SK-N-MC (cell line): ENCODE results near the gene RS1.

ENCODE experiments used
- DNase-seq: peaks from one replicate; pipeline ENCODE4 v3.0.0-alpha.2; 2011; ENCODE audit warnings: low read depth, low spot score
- H3K27ac ChIP-seq: fragments of 200-600 bp; sonication (generic); 2 replicates; pipeline ENCODE4 v1.5.1; 2016; ENCODE audit warnings: mixed run types
- H3K36me3 ChIP-seq: fragments of 200-600 bp; sonication (generic); 2 replicates; pipeline ENCODE4 v1.6.1; 2017; ENCODE audit warnings: antibody characterized with exemption, low read length, mixed read lengths; ENCODE audit not compliant: insufficient read depth
- H3K4me3 ChIP-seq: fragments of 200-600 bp; sonication (generic); 2 replicates; pipeline ENCODE4 v1.5.1; 2016
- H3K9ac ChIP-seq: fragments of 200-600 bp; sonication (generic); 2 replicates; pipeline ENCODE4 v1.8.0; 2017; ENCODE audit warnings: mixed run types, mixed read lengths; ENCODE audit not compliant: insufficient read length
- H3K9me3 ChIP-seq: fragments of 200-600 bp; sonication (generic); 2 replicates; pipeline ENCODE4 v1.6.1; 2017; ENCODE audit warnings: low read depth, mild to moderate bottlenecking, antibody characterized with exemption, low read length, moderate library complexity, mixed read lengths
- EZH2 ChIP-seq: fragments of 200-600 bp; sonication (generic); IDR thresholded peaks from one replicate; pipeline ENCODE4 v1.6.1; 2017; ENCODE audit warnings: antibody characterized with exemption
- FOXP2 ChIP-seq: optimal IDR thresholded peaks from 2 replicates; pipeline ENCODE3; 2011; ENCODE audit warnings: mild to moderate bottlenecking, moderate library complexity; ENCODE audit not compliant: insufficient read depth; ENCODE audit errors: extremely low read length, control extremely low read depth
- POLR2AphosphoS5 ChIP-seq: IDR thresholded peaks from 2 replicates; pipeline ENCODE4 v1.6.1; 2012; ENCODE audit warnings: mild to moderate bottlenecking, low read depth, low read length, borderline replicate concordance

Gene RS1

GRCh38 chrX:18698737-18699650 lies 27.1 kb upstream of the RS1 start:
- no peaks in the 10 kb centered on the region for H3K9me3 ChIP-seq
- H3K27ac ChIP-seq = no peak overlapping the region
- H3K9ac ChIP-seq = no peak overlapping the region
- no peaks in the 10 kb centered on the region for H3K36me3 ChIP-seq
- TF ChIP-seq POLR2AphosphoS5 (no peak), EZH2 (no peak), FOXP2 (no peak)
- no peak for DNase-seq
- no peak overlapping the region for H3K4me3 ChIP-seq

GRCh38 chrX:18696653-18697052 lies 24.7 kb upstream of the RS1 start:
- no peak overlapping the region for H3K4me3 ChIP-seq
- H3K27ac ChIP-seq = no peak overlapping the region
- DNase-seq = no peak
- no peak overlapping the region for H3K9ac ChIP-seq
- no peaks in the 10 kb centered on the region for H3K36me3 ChIP-seq
- H3K9me3 ChIP-seq = no peaks in the 10 kb centered on the region
- TF ChIP-seq POLR2AphosphoS5 (no peak), FOXP2 (no peak), EZH2 (no peak)

- Histone ChIP-seq H3K36me3 (no peaks in the 10 kb centered on the region), H3K27ac (no peak overlapping the region), H3K4me3 (no peak overlapping the region), H3K9me3 (no peaks in the 10 kb centered on the region), H3K9ac (no peak overlapping the region)
- TF ChIP-seq FOXP2 (no peak), POLR2AphosphoS5 (no peak), EZH2 (no peak)
- no peak for DNase-seq
These were observed 20.6 kb upstream of the RS1 start for GRCh38 chrX:18692541-18692940.

- Histone ChIP-seq H3K9me3 (no peaks in the 10 kb centered on the region), H3K9ac (no peak overlapping the region), H3K4me3 (no peak overlapping the region), H3K36me3 (no peaks in the 10 kb centered on the region), H3K27ac (no peak overlapping the region)
- TF ChIP-seq POLR2AphosphoS5 (no peak), EZH2 (no peak), FOXP2 (no peak)
- DNase-seq = no peak
These were observed 19.5 kb upstream of the RS1 start for GRCh38 chrX:18691431-18691830.

- Histone ChIP-seq H3K36me3 (no peaks in the 10 kb centered on the region), H3K27ac (no peak overlapping the region), H3K9ac (no peak overlapping the region), H3K9me3 (no peaks in the 10 kb centered on the region), H3K4me3 (no peak overlapping the region)
- no peak for TF ChIP-seq POLR2AphosphoS5
- TF ChIP-seq EZH2 = no peak
- no peak for TF ChIP-seq FOXP2
- no peak for DNase-seq
These were observed 16.1 kb upstream of the RS1 start for GRCh38 chrX:18687856-18688495.

GRCh38 chrX:18682979-18683387 lies 11.1 kb upstream of the RS1 start:
- DNase-seq = no peak
- no peaks in the 10 kb centered on the region for H3K36me3 ChIP-seq
- H3K27ac ChIP-seq = no peak overlapping the region
- H3K4me3 ChIP-seq = no peak overlapping the region
- no peak overlapping the region for H3K9ac ChIP-seq
- no peaks in the 10 kb centered on the region for H3K9me3 ChIP-seq
- TF ChIP-seq POLR2AphosphoS5 (no peak), FOXP2 (no peak), EZH2 (no peak)

GRCh38 chrX:18681996-18682395 lies 10.1 kb upstream of the RS1 start:
- DNase-seq = no peak
- no peak for TF ChIP-seq EZH2
- TF ChIP-seq POLR2AphosphoS5 = no peak
- no peak for TF ChIP-seq FOXP2
- H3K9ac ChIP-seq = no peak overlapping the region
- H3K36me3 ChIP-seq = no peaks in the 10 kb centered on the region
- no peaks in the 10 kb centered on the region for H3K9me3 ChIP-seq
- no peak overlapping the region for H3K4me3 ChIP-seq
- no peak overlapping the region for H3K27ac ChIP-seq

- Histone ChIP-seq H3K9me3 (no peaks in the 10 kb centered on the region), H3K9ac (no peak overlapping the region), H3K4me3 (no peak overlapping the region), H3K36me3 (no peaks in the 10 kb centered on the region), H3K27ac (no peak overlapping the region)
- TF ChIP-seq POLR2AphosphoS5 = no peak
- no peak for TF ChIP-seq EZH2
- no peak for TF ChIP-seq FOXP2
- no peak for DNase-seq
These were observed 5.4 kb upstream of the RS1 start for GRCh38 chrX:18677161-18677869.
